Nucleus accumbens (tissue), 56 donors: ENCODE data around the gene PGAM2.

ENCODE experiments used
- DNase-seq, 56 donors: peaks; one replicate each; lab custom pipeline; 2025; lab: John Stamatoyannopoulos, UW

Gene PGAM2

DNA sequence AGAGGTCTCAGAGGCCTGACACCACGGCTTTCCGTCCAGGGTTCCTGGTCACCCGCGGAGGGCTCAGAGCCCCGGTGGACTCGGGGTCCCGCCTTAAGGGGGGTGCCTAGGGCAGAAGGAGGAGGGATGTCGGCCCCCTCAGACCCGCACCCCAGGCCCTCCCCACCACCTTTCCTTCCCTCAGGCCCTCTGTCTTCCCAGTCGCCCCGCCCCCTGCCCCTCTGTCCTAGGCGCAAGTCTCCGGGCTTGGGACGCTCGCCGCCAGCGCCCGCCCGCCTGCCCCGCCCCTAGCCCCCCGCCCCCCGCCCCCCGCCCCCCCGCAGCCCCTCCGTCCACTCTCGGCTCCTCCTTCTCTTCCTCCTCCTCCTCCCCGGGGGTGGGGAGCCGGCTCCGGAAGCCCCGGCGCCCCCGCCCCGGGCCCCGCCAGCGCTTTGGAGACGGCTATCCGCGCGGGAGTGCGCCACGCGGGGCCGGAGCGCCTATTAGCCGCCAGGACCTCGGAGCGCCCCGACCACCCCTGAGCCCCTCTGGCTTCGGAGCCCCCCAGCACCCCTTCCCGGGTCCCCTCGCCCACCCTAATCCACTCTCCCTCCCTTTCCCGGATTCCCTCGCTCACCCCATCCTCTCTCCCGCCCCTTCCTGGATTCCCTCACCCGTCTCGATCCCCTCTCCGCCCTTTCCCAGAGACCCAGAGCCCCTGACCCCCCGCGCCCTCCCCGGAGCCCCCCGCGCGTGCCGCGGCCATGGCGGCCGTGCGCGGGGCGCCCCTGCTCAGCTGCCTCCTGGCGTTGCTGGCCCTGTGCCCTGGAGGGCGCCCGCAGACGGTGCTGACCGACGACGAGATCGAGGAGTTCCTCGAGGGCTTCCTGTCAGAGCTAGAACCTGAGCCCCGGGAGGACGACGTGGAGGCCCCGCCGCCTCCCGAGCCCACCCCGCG lies 38.8 kb upstream of the PGAM2 start, which contains the start of gene AEBP1:
Gene AEBP1, plus strand, starts transcription at position 423 of the 937 bp plus-strand sequence. Its CDS starts 321 bp downstream, at position 744.
- peak in 1 of 56 donors; percentile 46 for DNase-seq

- no peak for DNase-seq
Measured at GRCh38 chr7:44103566-44103922, 38.2 kb upstream of the PGAM2 start.

- no peak for DNase-seq
Measured at GRCh38 chr7:44102846-44103565, 37.6 kb upstream of the PGAM2 start.

GRCh38 chr7:44101966-44102845 lies 36.8 kb upstream of the PGAM2 start:
- DNase-seq, result peak in 5 of 56 donors; percentile 22 to 48 (median 25)

DNA sequence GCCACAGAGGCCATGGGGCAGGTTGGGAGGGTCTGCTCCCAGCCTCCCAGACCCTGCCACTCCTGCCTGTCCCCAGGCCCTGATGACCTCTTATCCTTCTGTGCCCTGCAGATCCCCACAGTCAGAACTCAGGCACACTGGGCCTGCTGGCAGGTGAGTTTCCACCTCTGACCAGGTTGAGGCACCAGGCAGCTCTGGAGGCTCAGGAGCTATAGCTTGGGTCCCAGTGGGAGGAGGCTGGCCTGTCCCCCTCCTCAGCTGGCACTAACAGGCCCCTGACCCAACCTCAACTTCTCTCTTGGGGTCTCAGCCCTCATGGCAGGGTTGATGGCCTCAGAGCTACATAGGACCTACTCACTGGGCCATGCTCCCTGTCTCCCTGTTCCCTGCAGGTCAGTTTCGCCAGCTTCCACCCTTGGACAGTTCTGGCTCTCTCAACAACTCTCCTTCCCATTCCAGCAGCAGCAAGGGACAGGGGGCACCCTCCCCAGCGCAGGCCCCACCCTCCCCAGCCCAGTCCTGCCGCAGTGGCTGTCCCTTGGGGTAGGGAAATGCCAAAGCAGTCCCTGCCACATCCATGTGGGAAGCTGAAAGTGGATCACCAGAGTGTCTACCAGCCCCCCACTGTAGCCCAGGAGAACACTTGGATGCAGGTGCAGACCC lies 36.1 kb upstream of the PGAM2 start:
- DNase-seq, result no peak

- DNase-seq, result peak in 11 of 56 donors; percentile 7 to 69 (median 37)
Measured at GRCh38 chr7:44100458-44101302, 35.3 kb upstream of the PGAM2 start.

- no peak for DNase-seq
Measured at GRCh38 chr7:44099669-44100068, 34.3 kb upstream of the PGAM2 start.

DNA sequence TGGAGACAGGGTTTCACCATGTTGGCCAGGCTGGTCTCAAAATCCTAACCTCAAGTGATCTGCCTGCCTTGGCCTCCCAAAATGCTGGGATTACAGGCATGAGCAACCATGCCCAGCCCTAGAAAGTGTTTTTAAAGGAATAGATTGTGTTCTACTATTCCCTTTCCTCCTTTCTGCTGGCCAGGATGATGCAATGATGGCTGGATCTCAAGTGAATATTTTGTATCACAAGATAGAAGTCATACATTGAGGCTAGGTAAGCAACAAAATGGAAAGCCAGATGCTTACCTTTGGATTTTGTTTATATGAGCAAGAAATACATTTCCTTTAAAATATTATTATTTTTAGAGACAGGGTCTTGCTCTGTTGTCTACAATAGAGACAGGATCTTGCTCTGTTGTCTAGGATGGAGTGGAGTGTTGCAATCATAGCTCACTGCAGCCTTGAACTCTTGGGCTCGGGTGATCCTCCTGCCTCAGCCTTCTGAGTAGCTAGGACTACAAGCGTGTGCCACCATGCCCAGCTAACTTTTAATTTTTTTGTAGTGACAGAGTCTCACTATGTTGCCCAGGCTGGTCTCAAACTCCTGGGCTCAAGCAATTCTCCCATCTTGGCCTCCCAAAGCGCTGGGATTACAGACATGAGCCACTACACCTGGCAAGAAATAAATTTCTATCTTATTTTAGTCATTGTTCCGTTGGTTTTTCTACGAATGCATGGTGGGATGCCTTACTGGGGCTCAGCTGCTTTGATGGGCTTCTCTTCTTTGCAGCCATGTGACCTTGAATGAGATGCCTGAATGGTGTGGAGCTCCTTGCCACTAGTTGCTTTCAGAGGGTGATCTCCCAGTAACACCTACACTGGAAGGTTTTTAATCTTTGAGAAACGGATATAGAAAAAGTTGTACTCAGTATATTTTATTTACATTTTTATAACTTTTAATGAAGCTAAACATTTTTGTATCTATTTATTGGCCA lies 33.0 kb upstream of the PGAM2 start:
- DNase-seq, result no peak

GRCh38 chr7:44097064-44097932 lies 31.9 kb upstream of the PGAM2 start:
- DNase-seq, result no peak

DNA sequence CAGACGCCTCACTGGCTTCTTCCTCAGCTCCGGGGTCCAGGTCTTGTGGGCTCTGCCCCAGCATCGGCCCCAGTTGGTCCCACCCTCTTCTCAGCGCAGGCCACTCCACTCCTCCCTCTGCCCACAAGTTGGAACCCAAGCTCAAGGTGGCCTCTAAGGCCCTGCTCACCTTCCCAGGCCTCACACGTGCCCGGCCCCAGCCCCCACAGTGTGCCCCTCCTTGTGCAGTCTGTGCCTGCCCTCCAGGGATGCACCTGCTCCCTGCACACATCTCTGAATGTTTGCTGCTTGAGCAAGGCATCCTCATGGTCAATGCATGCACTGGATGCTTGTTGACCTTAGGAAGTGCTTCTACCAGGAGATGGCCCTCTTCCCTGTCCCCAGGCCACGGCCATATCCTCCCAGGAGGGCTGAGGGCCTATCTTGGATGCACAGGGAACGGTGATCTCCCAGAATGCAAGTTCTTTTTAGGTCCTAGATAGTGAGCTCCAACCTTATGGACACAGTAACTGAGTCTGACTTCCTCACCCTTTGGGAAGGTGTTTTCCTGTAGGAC lies 31.0 kb upstream of the PGAM2 start:
- DNase-seq, result no peak

DNA sequence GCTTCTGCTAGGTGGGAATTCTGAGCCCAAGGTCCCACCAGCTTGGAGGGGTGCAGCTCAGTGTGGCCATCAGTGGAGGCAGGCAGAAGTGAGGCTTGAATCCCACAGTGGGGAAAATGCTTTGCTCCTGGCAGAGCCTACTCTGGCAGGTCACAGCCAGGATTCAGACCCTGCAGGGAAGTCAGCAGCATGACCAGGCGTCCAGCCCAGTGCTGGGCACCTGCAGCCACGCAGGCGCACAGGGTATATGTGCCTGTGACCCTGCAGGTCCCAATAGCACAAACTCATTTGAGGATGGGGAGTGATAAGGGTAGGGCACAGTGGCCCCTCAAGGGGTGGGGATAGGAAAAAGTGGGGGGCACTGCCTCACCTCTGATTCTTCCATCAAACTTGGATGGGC lies 30.4 kb upstream of the PGAM2 start:
- no peak for DNase-seq

DNA sequence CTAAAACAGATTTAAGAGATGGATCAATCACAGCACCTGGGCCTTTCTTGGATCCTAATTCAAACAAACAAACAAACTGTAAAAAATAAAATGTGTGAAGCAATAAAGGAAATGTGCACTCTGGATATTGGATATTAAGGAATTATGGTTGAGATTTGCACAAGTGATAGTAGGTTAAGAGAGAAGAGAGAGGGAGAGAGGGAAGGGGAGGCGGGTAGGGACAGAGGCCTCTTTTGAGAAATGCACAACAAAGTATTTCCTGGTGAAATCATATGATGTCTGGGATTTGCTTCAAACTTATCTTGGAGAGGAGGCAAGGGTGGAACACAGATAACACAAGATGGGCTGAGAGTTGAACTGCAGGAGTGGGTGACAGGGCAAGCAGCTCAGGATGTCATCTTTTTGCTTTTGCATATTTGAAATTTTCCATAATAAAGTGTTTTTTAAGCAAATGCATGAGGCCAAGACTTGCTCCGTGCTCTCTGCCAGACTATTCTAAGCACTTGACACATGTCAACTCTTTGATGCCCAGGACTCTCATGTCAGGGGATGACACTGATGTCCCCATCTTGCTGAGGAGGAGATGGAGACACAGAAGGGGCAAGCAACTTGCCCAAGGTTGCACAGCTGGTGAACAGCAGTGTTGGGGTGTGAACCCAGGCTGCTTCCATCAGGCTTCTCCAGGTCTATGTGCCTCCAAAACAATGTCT lies 29.7 kb upstream of the PGAM2 start:
- DNase-seq, result no peak

DNA sequence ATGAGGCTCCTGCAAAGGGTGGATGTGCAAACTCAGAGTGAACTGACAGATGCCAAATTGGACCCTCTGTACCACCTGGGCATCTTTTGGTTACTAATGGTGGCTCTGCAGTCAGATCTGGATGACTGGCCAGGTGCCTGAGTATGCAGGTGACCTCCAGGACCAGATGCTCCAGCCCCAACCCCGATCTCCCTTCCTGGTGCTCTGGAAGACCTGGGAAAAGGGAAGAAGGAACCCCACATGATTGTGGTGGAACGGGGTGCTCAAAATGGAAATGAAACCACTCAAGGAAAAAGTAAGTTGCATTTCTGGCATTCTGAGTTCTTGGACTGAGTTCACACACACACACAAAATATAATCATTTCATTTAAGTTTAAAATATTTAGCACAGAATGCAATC lies 29.0 kb upstream of the PGAM2 start:
- no peak for DNase-seq

GRCh38 chr7:44093102-44093641 lies 27.8 kb upstream of the PGAM2 start:
- DNase-seq, result no peak
